ENCODE results near the gene CDH18.

GRCh38 chr5:19719109-19719508 lies 268.9 kb downstream of the CDH18 start:
- no peak for TF ChIP-seq CTCF (conservative IDR thresholded peaks at IDR 0.05; ENCODE audit: low read length)
- TF ChIP-seq EZH2phosphoT487 (IDR thresholded peaks at IDR 0.05; ENCODE audit: borderline replicate concordance): no peak
